Vagina (tissue), 2 donors: ENCODE results near the gene KHDRBS1.

Experiments
- CTCF ChIP-seq, 3 experiments: fragments of 450-650 bp in 2 of 3; fragments of 200-600 bp in 1 of 3; sonication (generic) in 1 of 3; IDR thresholded peaks; one replicate each; pipeline ENCODE4 v1.5.1; 2017 to 2019; ENCODE audit warnings: antibody characterized with exemption in 3 of 3, mild to moderate bottlenecking in 2 of 3, moderate library complexity in 2 of 3
- POLR2A ChIP-seq, 2 donors: fragments of 450-650 bp; IDR thresholded peaks; one replicate each; pipeline ENCODE4 v1.6.1; 2017; ENCODE audit warnings: antibody characterized with exemption in 2 of 2, mild to moderate bottlenecking in 2 of 2, moderate library complexity in 2 of 2

GRCh38 chr1:31985430-31985829, 28.2 kb upstream of the KHDRBS1 start:
- TF ChIP-seq CTCF (IDR thresholded peaks at IDR 0.05) (no peak), POLR2A (IDR thresholded peaks at IDR 0.05) (no peak)
